Measurements from ENCODE around the gene PLP1. TPM values are rescaled to one million over a fixed set of nuclear protein-coding genes. Genes with fewer than 3 reads are reported as not detected.
"Not testable (repeated sequence)": the region's sequence is repeated elsewhere in the genome, so short reads cannot be mapped to it uniquely, and the experiment has no call there.

PLP1 gene
- total RNA-seq, 6 experiments from 2014 or later: 0.12 to 1.2 (median 0.50) TPM

DNA sequence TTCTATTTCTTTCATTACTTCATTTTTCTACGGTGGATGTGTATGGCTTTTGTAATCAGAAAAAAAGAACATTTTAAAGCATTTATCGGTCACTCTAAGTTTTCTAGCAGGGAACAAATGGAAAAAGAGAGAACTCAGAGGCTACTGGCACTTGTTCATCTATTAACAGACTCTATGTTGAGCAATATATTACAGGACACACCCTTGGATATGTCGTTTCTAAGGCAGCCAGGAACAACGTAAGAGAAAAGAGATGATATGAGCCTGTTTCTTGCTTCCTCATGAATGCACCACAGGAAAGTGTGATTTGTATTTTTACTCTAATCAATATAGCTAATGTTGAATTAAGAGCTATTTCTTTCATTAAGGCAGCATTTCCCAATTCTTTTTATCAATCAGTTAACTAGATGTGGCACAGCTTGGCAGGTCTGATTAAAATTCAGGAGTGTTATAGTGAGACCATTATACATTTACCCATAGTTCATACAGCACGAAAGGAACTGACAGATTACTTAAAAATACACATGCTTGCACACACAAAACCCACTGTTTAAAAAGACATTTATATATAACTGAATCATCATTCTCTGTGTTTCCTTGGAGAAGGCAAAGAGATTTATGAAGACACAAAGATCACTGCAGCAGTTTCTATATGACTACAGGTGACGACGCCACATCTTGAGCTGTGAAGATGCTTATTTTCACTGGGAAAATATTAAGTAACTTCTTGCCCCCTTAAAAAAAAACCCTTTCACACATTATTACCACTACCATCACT lies 42.4 kb downstream of the PLP1 start:
- Mint-ChIP-seq H3K36me3 (ENCODE audit: low read depth) (no peaks in the 10 kb centered on the region), H3K9me3 (no peaks in the 10 kb centered on the region), H3K4me1 (ENCODE audit: low read depth) (peaks cover 8% of the 10 kb centered on the region), H3K27ac (no peak overlapping the region), H3K4me3 (no peak overlapping the region), H3K27me3 (ENCODE audit: insufficient read depth) (peaks cover 4% of the 10 kb centered on the region; the same call in 1 of the 2 replicates)
- no peak for DNase-seq
- TF ChIP-seq, protein P1, sequence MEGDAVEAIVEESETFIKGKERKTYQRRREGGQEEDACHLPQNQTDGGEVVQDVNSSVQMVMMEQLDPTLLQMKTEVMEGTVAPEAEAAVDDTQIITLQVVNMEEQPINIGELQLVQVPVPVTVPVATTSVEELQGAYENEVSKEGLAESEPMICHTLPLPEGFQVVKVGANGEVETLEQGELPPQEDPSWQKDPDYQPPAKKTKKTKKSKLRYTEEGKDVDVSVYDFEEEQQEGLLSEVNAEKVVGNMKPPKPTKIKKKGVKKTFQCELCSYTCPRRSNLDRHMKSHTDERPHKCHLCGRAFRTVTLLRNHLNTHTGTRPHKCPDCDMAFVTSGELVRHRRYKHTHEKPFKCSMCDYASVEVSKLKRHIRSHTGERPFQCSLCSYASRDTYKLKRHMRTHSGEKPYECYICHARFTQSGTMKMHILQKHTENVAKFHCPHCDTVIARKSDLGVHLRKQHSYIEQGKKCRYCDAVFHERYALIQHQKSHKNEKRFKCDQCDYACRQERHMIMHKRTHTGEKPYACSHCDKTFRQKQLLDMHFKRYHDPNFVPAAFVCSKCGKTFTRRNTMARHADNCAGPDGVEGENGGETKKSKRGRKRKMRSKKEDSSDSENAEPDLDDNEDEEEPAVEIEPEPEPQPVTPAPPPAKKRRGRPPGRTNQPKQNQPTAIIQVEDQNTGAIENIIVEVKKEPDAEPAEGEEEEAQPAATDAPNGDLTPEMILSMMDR (IDR thresholded peaks at IDR 0.05): no peak

DNA sequence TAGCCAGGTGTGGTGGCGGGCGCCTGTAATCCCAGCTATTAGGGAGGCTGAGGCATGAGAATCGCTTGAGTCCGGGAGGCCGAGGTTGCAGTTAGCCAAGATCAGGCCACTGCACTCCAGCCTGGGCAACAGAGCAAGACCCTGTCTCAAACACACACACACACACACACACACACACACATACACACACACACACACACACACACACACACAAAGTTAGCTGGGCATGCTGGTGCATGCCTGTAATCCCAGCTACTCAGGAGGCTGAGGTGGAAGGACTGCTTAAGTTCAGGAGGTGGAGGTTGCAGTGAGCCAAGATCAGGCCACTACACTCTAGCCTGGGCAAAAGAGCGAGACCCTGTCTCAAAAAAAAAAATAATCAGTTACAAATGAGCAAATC lies 44.2 kb downstream of the PLP1 start:
- H3K27ac Mint-ChIP-seq; H3K4me3 Mint-ChIP-seq; H3K9me3 Mint-ChIP-seq; H3K27me3 Mint-ChIP-seq (ENCODE audit: insufficient read depth); DNase-seq; H3K36me3 Mint-ChIP-seq (ENCODE audit: low read depth): not testable (repeated sequence)
- H3K4me1 Mint-ChIP-seq (ENCODE audit: low read depth): peaks cover 11% of the 10 kb centered on the region

DNA sequence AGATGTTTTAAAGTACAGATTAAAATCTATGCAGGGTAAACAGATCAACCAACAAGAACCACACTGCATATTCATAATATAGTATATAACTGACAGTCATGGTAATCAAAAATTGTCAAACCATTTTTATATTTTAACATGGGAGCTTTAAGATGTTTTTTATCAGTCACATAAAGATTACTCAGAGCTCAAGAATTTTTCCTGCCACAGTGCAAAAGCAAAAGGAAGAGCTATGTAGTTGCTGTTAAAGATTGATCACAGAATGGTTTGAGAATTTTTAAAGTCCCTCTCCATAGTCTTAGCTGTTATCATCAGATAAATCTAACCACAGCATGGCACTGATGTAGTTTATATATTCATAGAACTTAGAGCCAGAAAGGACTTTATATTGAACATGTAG lies 47.0 kb downstream of the PLP1 start:
- TF ChIP-seq, protein P1 (IDR thresholded peaks at IDR 0.05): no peak
- Mint-ChIP-seq H3K36me3 (ENCODE audit: low read depth) (no peaks in the 10 kb centered on the region), H3K27ac (no peak overlapping the region; the same call in 1 of the 2 replicates), H3K4me3 (no peak overlapping the region), H3K4me1 (ENCODE audit: low read depth) (peaks cover 11% of the 10 kb centered on the region), H3K9me3 (no peaks in the 10 kb centered on the region), H3K27me3 (ENCODE audit: insufficient read depth) (no peaks in the 10 kb centered on the region)
- DNase-seq: peak; percentile 6

DNA sequence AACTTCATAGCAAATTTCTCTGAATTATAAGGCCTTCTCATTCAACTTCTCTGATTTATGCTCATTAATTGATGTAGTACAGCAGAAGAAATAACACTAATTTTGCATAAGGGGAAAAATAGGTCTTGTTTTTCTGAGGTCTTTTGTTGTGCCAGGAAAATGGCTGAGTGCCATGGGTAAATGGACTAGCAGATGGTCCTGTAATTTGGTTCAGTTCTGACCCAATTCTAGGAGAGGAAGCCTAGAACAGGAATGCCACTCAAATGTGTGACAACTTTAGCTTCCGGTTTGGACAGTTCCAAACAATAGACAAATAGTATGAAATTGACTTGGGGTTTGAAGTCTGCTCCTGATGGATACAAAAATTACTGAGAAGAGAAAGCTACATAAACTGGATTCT lies 49.2 kb downstream of the PLP1 start:
- no peaks in the 10 kb centered on the region for H3K27me3 Mint-ChIP-seq (ENCODE audit: insufficient read depth)
- DNase-seq: no peak
- H3K9me3 Mint-ChIP-seq: no peaks in the 10 kb centered on the region
- no peak overlapping the region for H3K4me3 Mint-ChIP-seq
- TF ChIP-seq, protein P1 (IDR thresholded peaks at IDR 0.05): no peak
- H3K4me1 Mint-ChIP-seq (ENCODE audit: low read depth): peaks cover 11% of the 10 kb centered on the region
- H3K27ac Mint-ChIP-seq: no peak overlapping the region
- no peaks in the 10 kb centered on the region for H3K36me3 Mint-ChIP-seq (ENCODE audit: low read depth)

DNA sequence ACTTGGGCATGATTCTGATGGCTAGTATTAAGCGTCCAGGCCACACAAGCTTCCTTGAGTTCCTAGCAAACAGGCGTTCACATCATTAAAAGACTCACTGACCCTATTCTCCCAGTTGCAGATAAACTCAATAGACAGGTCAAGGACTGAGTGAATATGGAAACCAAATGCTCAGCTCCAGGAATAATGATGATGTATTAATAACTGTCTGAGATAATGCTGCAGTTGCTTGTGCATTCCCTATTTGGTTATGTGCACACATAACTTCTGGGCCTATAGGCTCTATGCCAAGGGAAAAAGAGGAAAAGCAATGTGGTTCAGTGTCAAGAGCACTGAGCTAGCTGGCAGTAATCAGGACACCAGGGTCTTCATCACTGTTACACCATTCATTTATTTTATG lies 51.9 kb downstream of the PLP1 start:
- H3K4me3 Mint-ChIP-seq: no peak overlapping the region
- H3K36me3 Mint-ChIP-seq (ENCODE audit: low read depth): no peaks in the 10 kb centered on the region
- no peaks in the 10 kb centered on the region for H3K9me3 Mint-ChIP-seq
- no peaks in the 10 kb centered on the region for H3K27me3 Mint-ChIP-seq (ENCODE audit: insufficient read depth)
- H3K4me1 Mint-ChIP-seq (ENCODE audit: low read depth): peaks cover 8% of the 10 kb centered on the region
- DNase-seq: no peak
- TF ChIP-seq, protein P1 (IDR thresholded peaks at IDR 0.05): no peak
- no peak overlapping the region for H3K27ac Mint-ChIP-seq

DNA sequence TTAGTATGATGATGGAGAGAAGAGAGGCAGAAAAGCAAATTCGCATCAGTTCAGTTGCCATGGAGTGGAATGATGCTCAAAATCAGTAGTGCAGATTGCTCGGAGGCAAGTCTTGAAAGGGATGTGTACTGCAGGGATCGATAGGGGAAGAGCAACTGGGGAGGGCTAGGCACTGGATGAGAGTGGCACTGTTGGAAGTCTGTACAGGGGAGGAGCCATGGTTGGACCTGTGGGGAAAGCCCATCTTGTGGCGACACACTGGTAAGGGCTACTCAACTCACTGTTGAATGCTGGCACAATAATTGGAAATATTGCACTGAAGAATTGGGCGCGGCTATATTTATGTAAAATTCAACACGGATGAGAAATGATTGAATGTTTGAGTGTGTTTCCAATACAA lies 54.2 kb downstream of the PLP1 start:
- Mint-ChIP-seq H3K4me3 (no peak overlapping the region), H3K9me3 (no peaks in the 10 kb centered on the region), H3K27me3 (ENCODE audit: insufficient read depth) (no peaks in the 10 kb centered on the region), H3K4me1 (ENCODE audit: low read depth) (no peaks in the 10 kb centered on the region), H3K36me3 (ENCODE audit: low read depth) (no peaks in the 10 kb centered on the region), H3K27ac (no peak overlapping the region)
- DNase-seq: no peak
- TF ChIP-seq, protein P1 (IDR thresholded peaks at IDR 0.05): no peak

Data from HFFc6 (cell line).